Lung (tissue), 12 donors: Measurements from ENCODE around the gene DBN1. TPM values are rescaled to one million over a fixed set of nuclear protein-coding genes. Genes with fewer than 3 reads are reported as not detected.

Experiments
- ATAC-seq: fragments of 200-7000 bp; cut with Tn5 transposase; one replicate; pipeline ENCODE4 v1.9.1; 2020; ENCODE audit warnings: moderate number of reproducible peaks; ENCODE audit not compliant: insufficient read depth, low FRiP score
- DNase-seq, 3 donors: peaks; one replicate each; pipeline ENCODE4 v3.0.0-alpha.2; 2013 to 2017
- H3K27ac ChIP-seq, 2 donors: one replicate each; pipeline ENCODE4 v1.5.1; 2013; ENCODE audit warnings: mild to moderate bottlenecking in 2 of 2, moderate library complexity in 2 of 2, control low read depth in 1 of 2, inconsistent platforms in 1 of 2, low read depth in 1 of 2, low read length in 1 of 2
- H3K27me3 ChIP-seq, 3 donors: one replicate each; pipeline ENCODE4 v1.5.1; 2013; ENCODE audit warnings: low read length in 2 of 3; ENCODE audit not compliant: control insufficient read depth in 3 of 3, insufficient read depth in 3 of 3
- H3K36me3 ChIP-seq, 4 donors: one replicate each; pipeline ENCODE4 v1.5.1; 2013; ENCODE audit warnings: low read length in 4 of 4, mild to moderate bottlenecking in 1 of 4, moderate library complexity in 1 of 4; ENCODE audit not compliant: control insufficient read depth in 4 of 4, insufficient read depth in 4 of 4
- H3K4me1 ChIP-seq, 5 donors: one replicate each; pipeline ENCODE4 v1.5.1; 2013; ENCODE audit warnings: low read length in 5 of 5, mild to moderate bottlenecking in 2 of 5, moderate library complexity in 1 of 5; ENCODE audit not compliant: control insufficient read depth in 5 of 5, insufficient read depth in 5 of 5
- H3K4me3 ChIP-seq: one replicate; pipeline ENCODE4 v1.5.1; 2013; ENCODE audit warnings: mild to moderate bottlenecking, control low read depth, moderate library complexity
- H3K9ac ChIP-seq, 2 donors: one replicate each; pipeline ENCODE4 v1.5.1; 2013; ENCODE audit warnings: low read length in 2 of 2, control low read depth in 1 of 2; ENCODE audit not compliant: insufficient read depth in 1 of 2
- H3K9me3 ChIP-seq, 4 donors: one replicate each; pipeline ENCODE4 v1.5.1; 2013; ENCODE audit warnings: low read length in 3 of 4, mild to moderate bottlenecking in 1 of 4, moderate library complexity in 1 of 4; ENCODE audit not compliant: control insufficient read depth in 4 of 4, insufficient read depth in 3 of 4
- WGBS, 2 donors: extraction: QIAGEN DNeasy Blood & Tissue Kit; methylation state at CpG; one replicate each; pipeline ENCODE4 v1.1.7; 2013; 5-methylcytosine and 5-hydroxymethylcytosine counted together
- polyA plus RNA-seq, 2 donors: library from polyadenylated mRNA; stranded (reverse); fragments of 200-250 nt; gene quantifications; one replicate each; pipeline ENCODE4 v1.2.1, GENCODE V29; 2013
- total RNA-seq, 2 donors: library from RNA; depleted of rRNA in 1 of 2; stranded (reverse); fragments of >200 nt in 1 of 2; gene quantifications; one replicate each; pipeline ENCODE4 v1.2.1, GENCODE V29; 2014 to 2021
- TF ChIP-seq, protein P1 (sequence below): IDR thresholded peaks from 2 replicates; pipeline ENCODE4 v1.5.1; 2012; ENCODE audit warnings: mild to moderate bottlenecking; ENCODE audit errors: control extremely low read depth, extremely low read depth
- donor health status: control.
- donor health status: control.
- donor health status: Bipolar disorder and iron deficiency.
- donor health status: healthy.
- donor health status: DM: yes; HTN: yes; CAD: no.

Gene DBN1
- total and polyA plus RNA-seq, 4 donors: 18.7 to 38.3 (median 30.3) TPM

DNA sequence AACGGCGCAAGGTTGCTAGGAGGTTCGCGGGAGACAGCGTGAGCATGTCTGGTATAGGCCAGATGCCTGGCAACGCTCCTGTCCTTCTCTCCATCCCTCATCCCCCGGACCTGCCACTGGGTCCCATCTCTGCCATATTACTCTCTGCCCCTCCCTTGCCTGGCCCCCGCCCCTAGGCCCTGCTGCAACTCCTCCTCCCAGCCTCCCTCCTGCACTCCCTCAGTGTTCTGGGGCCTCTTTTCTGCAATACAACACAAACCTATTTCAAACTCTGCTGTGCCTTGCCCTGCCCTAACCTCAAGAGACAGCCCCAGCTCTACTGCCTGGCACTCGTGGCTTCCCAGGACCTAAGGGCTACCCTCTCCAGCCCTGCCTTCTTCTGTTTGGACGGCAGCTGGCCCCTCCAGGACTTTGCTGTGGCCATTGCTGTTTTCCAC is 8.9 kb upstream of the DBN1 start:
- peaks cover 3 to 16% (median 9%) of the 10 kb centered on the region in 5 donors for H3K4me1 ChIP-seq
- H3K9me3 ChIP-seq: peaks cover 0 to 3% (median 0%) of the 10 kb centered on the region in 4 donors
- H3K27me3 ChIP-seq: no peaks in the 10 kb centered on the region
- no peak overlapping the region for H3K27ac ChIP-seq
- ATAC-seq: no peak
- TF ChIP-seq, protein P1, sequence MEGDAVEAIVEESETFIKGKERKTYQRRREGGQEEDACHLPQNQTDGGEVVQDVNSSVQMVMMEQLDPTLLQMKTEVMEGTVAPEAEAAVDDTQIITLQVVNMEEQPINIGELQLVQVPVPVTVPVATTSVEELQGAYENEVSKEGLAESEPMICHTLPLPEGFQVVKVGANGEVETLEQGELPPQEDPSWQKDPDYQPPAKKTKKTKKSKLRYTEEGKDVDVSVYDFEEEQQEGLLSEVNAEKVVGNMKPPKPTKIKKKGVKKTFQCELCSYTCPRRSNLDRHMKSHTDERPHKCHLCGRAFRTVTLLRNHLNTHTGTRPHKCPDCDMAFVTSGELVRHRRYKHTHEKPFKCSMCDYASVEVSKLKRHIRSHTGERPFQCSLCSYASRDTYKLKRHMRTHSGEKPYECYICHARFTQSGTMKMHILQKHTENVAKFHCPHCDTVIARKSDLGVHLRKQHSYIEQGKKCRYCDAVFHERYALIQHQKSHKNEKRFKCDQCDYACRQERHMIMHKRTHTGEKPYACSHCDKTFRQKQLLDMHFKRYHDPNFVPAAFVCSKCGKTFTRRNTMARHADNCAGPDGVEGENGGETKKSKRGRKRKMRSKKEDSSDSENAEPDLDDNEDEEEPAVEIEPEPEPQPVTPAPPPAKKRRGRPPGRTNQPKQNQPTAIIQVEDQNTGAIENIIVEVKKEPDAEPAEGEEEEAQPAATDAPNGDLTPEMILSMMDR: no peak
- H3K9ac ChIP-seq: no peak overlapping the region
- H3K36me3 ChIP-seq: peaks cover 0 to 33% (median 14%) of the 10 kb centered on the region in 4 donors
- no peak for DNase-seq
- WGBS, 2 donors: 92 to 94% methylated on average over 10 of the region's 10 CpGs
- H3K4me3 ChIP-seq: no peak overlapping the region

DNA sequence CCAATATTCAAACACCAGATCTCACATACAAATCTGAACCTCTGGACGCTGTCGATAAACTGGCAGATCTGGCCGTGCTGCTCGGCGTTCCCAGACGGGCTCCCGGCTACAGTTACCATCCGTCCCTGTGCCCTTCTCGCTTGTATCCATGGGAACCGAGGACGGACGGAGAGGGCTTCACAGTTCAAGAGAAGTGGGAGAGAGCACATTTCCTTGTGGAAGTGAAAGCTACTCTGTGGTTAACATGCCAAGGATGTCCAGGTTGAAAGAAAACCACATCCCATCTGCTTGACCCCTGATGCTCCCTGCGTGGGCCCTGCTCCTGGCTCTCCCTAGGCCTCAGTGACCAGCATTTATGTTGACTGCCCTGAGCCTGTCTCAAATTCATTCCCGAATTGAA is 6.3 kb upstream of the DBN1 start:
- H3K9ac ChIP-seq: peak overlapping the region in 1 of 2 donors; percentile 35
- ATAC-seq (no peak), DNase-seq (peak in 2 of 3 donors; percentile 46 to 56)
- H3K9me3 ChIP-seq: no peaks in the 10 kb centered on the region
- H3K4me3 ChIP-seq: no peak overlapping the region
- TF ChIP-seq, protein P1: no peak
- H3K36me3 ChIP-seq: peaks cover 0 to 25% (median 6%) of the 10 kb centered on the region in 4 donors
- 60 to 64% methylated on average over 14 of the region's 14 CpGs for WGBS, 2 donors
- no peaks in the 10 kb centered on the region for H3K27me3 ChIP-seq
- peak overlapping the region in 1 of 2 donors; percentile 51 for H3K27ac ChIP-seq
- H3K4me1 ChIP-seq: peaks cover 3 to 22% (median 9%) of the 10 kb centered on the region in 5 donors

DNA sequence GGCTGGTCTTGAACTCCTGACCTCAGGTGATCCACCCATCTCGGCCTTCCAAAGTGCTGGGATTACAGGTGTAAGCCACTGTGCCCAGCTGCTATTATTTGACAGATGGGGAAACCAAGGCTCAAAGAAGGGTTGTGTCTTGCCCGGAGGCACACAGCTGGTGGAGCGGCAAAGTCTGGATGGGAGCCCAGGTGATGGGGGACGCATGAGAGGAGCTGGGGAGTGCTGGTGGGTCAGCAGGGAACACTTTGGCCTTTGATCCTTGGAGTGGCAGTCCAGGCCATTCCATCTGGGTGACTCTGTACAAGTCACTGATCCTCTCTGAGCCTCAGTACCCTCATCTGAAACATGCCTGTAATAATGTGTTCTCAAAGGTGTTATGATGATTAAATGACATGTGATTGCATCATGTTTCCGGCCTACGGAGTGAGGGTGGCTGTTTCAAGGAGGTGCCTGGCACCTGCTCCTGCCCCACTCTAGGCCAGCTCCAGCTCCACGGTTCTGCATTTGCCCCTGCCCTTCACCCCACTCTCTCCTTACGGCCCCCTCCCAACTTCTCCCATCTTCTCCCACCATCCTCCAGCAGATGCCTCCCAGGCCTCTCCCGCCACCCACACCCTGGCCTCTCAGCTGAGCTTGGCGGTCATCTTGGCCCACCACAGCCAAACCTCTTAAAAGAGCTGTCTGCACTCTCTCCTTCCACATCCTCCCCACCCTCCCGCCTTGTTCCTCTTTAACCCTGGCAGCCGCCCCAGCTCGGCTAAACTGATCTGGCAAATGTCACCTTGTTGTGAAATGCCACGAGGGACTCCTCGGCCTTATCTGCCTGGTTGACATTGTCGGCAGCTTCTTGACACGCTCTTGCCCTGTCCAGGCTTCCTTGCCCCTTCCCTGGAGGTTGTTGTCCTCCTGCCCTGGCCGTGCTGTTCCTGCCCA is 5.5 kb upstream of the DBN1 start:
- Histone ChIP-seq H3K27me3 (no peaks in the 10 kb centered on the region), H3K4me1 (peaks cover 3 to 30% (median 12%) of the 10 kb centered on the region in 5 donors), H3K4me3 (no peak overlapping the region), H3K36me3 (peaks cover 0 to 20% (median 3%) of the 10 kb centered on the region in 4 donors), H3K9ac (no peak overlapping the region), H3K9me3 (no peaks in the 10 kb centered on the region), H3K27ac (peak overlapping the region; percentile 55 to 80)
- DNase-seq: peak; percentile 82 to 91 (median 87)
- peak; percentile 52 for ATAC-seq
- TF ChIP-seq, protein P1: no peak
- 30 to 32% methylated on average over 18 of the region's 18 CpGs for WGBS, 2 donors
